Erythroblast (primary cell): ENCODE data around the gene C3.
A peak's percentile ranks its signal among the peaks of the same experiment; 100 is the strongest.
"Not testable (repeated sequence)": the region's sequence is repeated elsewhere in the genome, so short reads cannot be mapped to it uniquely, and the experiment has no call there.

Experiments used
- DNase-seq, 2 experiments: peaks; one replicate each; lab custom pipeline; 2025; lab: John Stamatoyannopoulos, UW
- GATA1 ChIP-seq: IDR thresholded peaks from 2 replicates; pipeline ENCODE4 v1.6.1; 2011; ENCODE audit warnings: low read depth, mild to moderate bottlenecking, control low read depth, low read length, moderate library complexity
- POLR2A ChIP-seq: IDR thresholded peaks from 2 replicates; pipeline ENCODE4 v1.6.1; 2011; ENCODE audit warnings: mild to moderate bottlenecking, low read length

The C3 gene

GRCh38 chr19:6718111-6718740 is 2.2 kb downstream of the C3 start:
- no peak for DNase-seq
- no peak for TF ChIP-seq GATA1
- TF ChIP-seq POLR2A = no peak

- TF ChIP-seq POLR2A = no peak
- peak; percentile 61 to 76 for DNase-seq
Observed at GRCh38 chr19:6717441-6717971, 2.9 kb downstream of the C3 start.

GRCh38 chr19:6717036-6717435 is 3.4 kb downstream of the C3 start:
- no peak for TF ChIP-seq GATA1
- no peak for TF ChIP-seq POLR2A
- no peak for DNase-seq

GRCh38 chr19:6716610-6716970 is 3.9 kb downstream of the C3 start:
- no peak for DNase-seq
- TF ChIP-seq GATA1 = no peak
- no peak for TF ChIP-seq POLR2A

- DNase-seq = no peak
- TF ChIP-seq POLR2A (no peak), GATA1 (no peak)
Observed at GRCh38 chr19:6714749-6715555, 5.5 kb downstream of the C3 start.

GRCh38 chr19:6713773-6714692 is 6.4 kb downstream of the C3 start:
- DNase-seq = no peak
- TF ChIP-seq GATA1 (no peak), POLR2A (no peak)

- no peak for DNase-seq
- TF ChIP-seq POLR2A = no peak
- TF ChIP-seq GATA1 = no peak
Observed at GRCh38 chr19:6712692-6713670, 7.5 kb downstream of the C3 start.

GRCh38 chr19:6712231-6712630 is 8.2 kb downstream of the C3 start:
- TF ChIP-seq GATA1 (no peak), POLR2A (no peak)
- no peak for DNase-seq

GRCh38 chr19:6711605-6712004 is 8.8 kb downstream of the C3 start:
- TF ChIP-seq GATA1 = no peak
- TF ChIP-seq POLR2A = no peak
- no peak for DNase-seq

GRCh38 chr19:6711078-6711361 is 9.4 kb downstream of the C3 start:
- DNase-seq = no peak
- TF ChIP-seq POLR2A (no peak), GATA1 (no peak)

- TF ChIP-seq POLR2A (no peak), GATA1 (no peak)
- DNase-seq = no peak
Observed at GRCh38 chr19:6710273-6711077, 10.0 kb downstream of the C3 start.

- TF ChIP-seq GATA1 = no peak
- TF ChIP-seq POLR2A = no peak
Observed at GRCh38 chr19:6709549-6709948, 10.9 kb downstream of the C3 start.

GRCh38 chr19:6708913-6709312 is 11.5 kb downstream of the C3 start:
- not testable (repeated sequence) for DNase-seq

More at GRCh38 chr19:6709549-6709948, 10.9 kb downstream of the C3 start:
- DNase-seq = no peak
